Esophagus squamous epithelium (tissue), 5 donors: Measurements from ENCODE around the gene JAM3. TPM values are rescaled to one million over a fixed set of nuclear protein-coding genes. Genes with fewer than 3 reads are reported as not detected.
"Not testable (repeated sequence)": the region's sequence is repeated elsewhere in the genome, so short reads cannot be mapped to it uniquely, and the experiment has no call there.

Source experiments
- DNase-seq: peaks from one replicate; lab custom pipeline; 2025; lab: John Stamatoyannopoulos, UW
- H3K27ac ChIP-seq, 4 donors: fragments of 200-600 bp; sonication (generic); one replicate each; pipeline ENCODE4 v1.5.1; 2016 to 2019; ENCODE audit warnings: mild to moderate bottlenecking in 1 of 4
- H3K27me3 ChIP-seq, 4 donors: fragments of 200-600 bp; sonication (generic); 1 replicate in 3 of 4; 2 replicates in 1 of 4; pipeline versions ENCODE4 v1.5.1 to v1.6.0; 2017 to 2021; ENCODE audit warnings: antibody characterized with exemption in 1 of 4
- H3K36me3 ChIP-seq, 3 donors: fragments of 200-600 bp; sonication (generic); one replicate each; pipeline ENCODE4 v1.5.1; 2016 to 2019
- H3K4me1 ChIP-seq, 3 donors: fragments of 200-600 bp; sonication (generic); one replicate each; pipeline ENCODE4 v1.5.1; 2017 to 2019
- H3K4me3 ChIP-seq, 4 donors: fragments of 200-600 bp; sonication (generic); 1 replicate in 3 of 4; 2 replicates in 1 of 4; pipeline ENCODE4 v1.5.1; 2016 to 2019; ENCODE audit warnings: mild to moderate bottlenecking in 2 of 4, moderate library complexity in 1 of 4
- H3K9me3 ChIP-seq, 3 donors: fragments of 200-600 bp; sonication (generic); one replicate each; pipeline ENCODE4 v1.5.1; 2016 to 2019
- POLR2A ChIP-seq, 4 donors: fragments of 450-650 bp; IDR thresholded peaks; one replicate each; pipeline ENCODE4 v1.6.1; 2017; ENCODE audit warnings: antibody characterized with exemption in 4 of 4, mild to moderate bottlenecking in 4 of 4, moderate library complexity in 3 of 4
- WGBS, 2 donors: methylation state at CpG; one replicate each; pipeline ENCODE4 v1.1.5; 2018; 5-methylcytosine and 5-hydroxymethylcytosine counted together
- intact Hi-C: fragments of 100-400 bp; cut with DNase I; formaldehyde crosslinking; loops from one replicate; pipeline ENCODE4 v1.15.0; 2022
- total RNA-seq, 4 donors: library from RNA; depleted of rRNA; stranded (reverse); fragments of >200 nt; gene quantifications; one replicate each; pipeline ENCODE4 v1.1.0, GENCODE V29; 2016
- TF ChIP-seq, protein P1 (sequence below), 6 experiments: fragments of 450-650 bp in 4 of 6; fragments of 200-600 bp in 2 of 6; sonication (generic) in 2 of 6; IDR thresholded peaks; one replicate each; pipeline ENCODE4 v1.5.1; 2016 to 2019; ENCODE audit warnings: antibody characterized with exemption in 6 of 6, mild to moderate bottlenecking in 4 of 6, moderate library complexity in 4 of 6
- donor health status: DM: yes; HTN: yes; CAD: no.

JAM3 gene
- total RNA-seq, 4 donors from 2014 or later: 1.6 to 21.4 (median 7.9) TPM

DNA sequence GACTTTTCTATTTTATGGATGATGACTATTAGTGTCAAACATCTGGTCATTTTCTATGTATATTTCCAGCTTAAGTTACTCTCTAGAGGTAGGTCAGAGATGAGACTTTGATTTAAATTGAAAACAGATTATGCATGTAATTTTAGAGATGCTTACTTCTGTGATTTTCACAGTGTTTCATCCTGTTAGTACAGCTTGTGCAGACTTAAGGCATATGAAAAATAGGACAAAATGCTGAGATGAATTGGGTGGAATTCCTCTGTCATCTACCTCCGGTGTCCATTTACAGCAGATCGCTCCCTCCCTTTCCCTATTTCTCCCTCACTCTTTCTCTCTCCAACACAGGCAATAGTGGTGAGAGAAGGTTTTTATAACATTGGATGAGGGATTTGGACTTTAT, 14.1 kb downstream of the JAM3 start:
- no peaks in the 10 kb centered on the region for H3K36me3 ChIP-seq

DNA sequence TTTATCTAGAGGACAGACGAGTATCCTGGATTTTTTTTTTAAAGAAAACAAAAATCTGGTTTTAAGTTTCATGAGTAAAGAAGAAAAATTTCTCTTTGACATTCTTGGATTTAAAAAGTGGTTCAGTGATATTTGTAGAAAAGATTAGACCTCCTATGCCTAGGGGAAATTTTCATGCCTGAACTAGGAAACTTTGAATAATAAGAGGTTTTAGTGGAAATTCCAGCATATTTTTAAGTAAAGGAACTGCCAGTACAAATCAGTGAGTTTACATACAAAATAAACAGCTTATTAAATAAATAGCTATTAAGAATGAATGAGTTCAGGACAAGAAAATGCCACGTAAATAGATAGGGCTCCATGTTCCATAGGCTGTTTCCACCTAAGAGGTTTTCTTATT, 17.5 kb downstream of the JAM3 start:
- Histone ChIP-seq H3K4me1 (no peaks in the 10 kb centered on the region), H3K36me3 (no peaks in the 10 kb centered on the region), H3K27me3 (no peaks in the 10 kb centered on the region), H3K27ac (no peak overlapping the region), H3K4me3 (no peak overlapping the region), H3K9me3 (peaks cover 0 to 2% (median 1%) of the 10 kb centered on the region in 3 donors)
- no peak for TF ChIP-seq POLR2A (IDR thresholded peaks at IDR 0.05)
- TF ChIP-seq, protein P1, sequence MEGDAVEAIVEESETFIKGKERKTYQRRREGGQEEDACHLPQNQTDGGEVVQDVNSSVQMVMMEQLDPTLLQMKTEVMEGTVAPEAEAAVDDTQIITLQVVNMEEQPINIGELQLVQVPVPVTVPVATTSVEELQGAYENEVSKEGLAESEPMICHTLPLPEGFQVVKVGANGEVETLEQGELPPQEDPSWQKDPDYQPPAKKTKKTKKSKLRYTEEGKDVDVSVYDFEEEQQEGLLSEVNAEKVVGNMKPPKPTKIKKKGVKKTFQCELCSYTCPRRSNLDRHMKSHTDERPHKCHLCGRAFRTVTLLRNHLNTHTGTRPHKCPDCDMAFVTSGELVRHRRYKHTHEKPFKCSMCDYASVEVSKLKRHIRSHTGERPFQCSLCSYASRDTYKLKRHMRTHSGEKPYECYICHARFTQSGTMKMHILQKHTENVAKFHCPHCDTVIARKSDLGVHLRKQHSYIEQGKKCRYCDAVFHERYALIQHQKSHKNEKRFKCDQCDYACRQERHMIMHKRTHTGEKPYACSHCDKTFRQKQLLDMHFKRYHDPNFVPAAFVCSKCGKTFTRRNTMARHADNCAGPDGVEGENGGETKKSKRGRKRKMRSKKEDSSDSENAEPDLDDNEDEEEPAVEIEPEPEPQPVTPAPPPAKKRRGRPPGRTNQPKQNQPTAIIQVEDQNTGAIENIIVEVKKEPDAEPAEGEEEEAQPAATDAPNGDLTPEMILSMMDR (IDR thresholded peaks at IDR 0.05): no peak
- intact Hi-C loops: no loop called here
- 24 to 43% methylated on average over 2 of the region's 2 CpGs for WGBS, 2 donors
- no peak for DNase-seq

More for the DNA sequence above, 14.1 kb downstream of the JAM3 start:
- Histone ChIP-seq H3K4me3 (no peak overlapping the region), H3K27ac (no peak overlapping the region), H3K4me1 (no peaks in the 10 kb centered on the region), H3K27me3 (no peaks in the 10 kb centered on the region), H3K9me3 (peaks cover 0 to 6% (median 6%) of the 10 kb centered on the region in 3 donors)
- DNase-seq: no peak
- TF ChIP-seq, protein P1 (IDR thresholded peaks at IDR 0.05): no peak
- WGBS, 2 donors: 80 to 89% methylated on average over 2 of the region's 2 CpGs
- intact Hi-C loops: no loop called here

DNA sequence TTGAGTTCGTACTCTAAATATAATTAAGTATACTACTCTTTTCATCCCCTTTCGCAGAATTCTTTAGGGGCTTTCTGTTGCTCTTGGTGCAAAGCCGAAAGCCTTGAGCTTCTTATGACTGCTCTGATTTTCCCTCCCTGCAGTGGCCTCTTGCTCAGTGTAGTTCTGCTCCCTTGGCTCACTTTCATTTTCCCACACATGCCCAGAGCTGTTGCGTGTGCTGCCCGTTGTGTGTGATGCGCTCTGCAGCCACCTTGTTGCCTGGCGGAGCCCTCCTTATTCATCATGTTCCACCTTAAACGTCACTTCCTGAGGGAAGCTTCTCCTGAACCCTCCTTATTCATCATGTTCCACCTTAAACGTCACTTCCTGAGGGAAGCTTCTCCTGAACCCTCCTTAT, 23.1 kb downstream of the JAM3 start:
- intact Hi-C loops, H3K36me3 ChIP-seq, H3K27me3 ChIP-seq, H3K4me3 ChIP-seq, H3K4me1 ChIP-seq, H3K27ac ChIP-seq, H3K9me3 ChIP-seq, DNase-seq: not testable (repeated sequence)
- WGBS, 2 donors: 60 to 71% methylated on average over 8 to 9 of the region's 9 CpGs

DNA sequence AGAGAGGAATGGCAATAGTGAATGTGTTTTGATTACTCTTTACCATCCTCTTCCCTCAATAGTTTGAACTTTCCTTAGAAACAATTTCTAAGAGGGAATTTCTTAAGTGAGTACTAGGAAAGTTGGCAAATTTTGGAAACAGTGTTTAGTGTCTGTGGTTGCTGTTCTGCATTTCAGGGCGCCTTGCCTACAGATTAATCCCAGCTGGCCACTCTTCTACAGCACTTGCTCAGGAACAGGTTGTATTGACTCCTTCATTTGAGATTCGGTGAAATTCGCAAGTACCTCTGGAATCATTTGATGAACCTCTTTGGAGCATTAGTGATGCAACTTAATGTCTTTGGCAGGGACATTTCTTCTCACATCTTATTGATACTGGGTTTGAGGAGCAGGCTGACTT, 28.3 kb downstream of the JAM3 start:
- no peak for TF ChIP-seq POLR2A (IDR thresholded peaks at IDR 0.05)
- TF ChIP-seq, protein P1 (IDR thresholded peaks at IDR 0.05): no peak
- H3K4me3 ChIP-seq: no peak overlapping the region
- intact Hi-C loops: no loop called here
- H3K36me3 ChIP-seq: no peaks in the 10 kb centered on the region
- no peaks in the 10 kb centered on the region for H3K27me3 ChIP-seq
- H3K4me1 ChIP-seq: no peaks in the 10 kb centered on the region
- H3K27ac ChIP-seq: no peak overlapping the region
- 77 to 87% methylated on average over 3 of the region's 3 CpGs for WGBS, 2 donors
- no peaks in the 10 kb centered on the region for H3K9me3 ChIP-seq
- DNase-seq: no peak

DNA sequence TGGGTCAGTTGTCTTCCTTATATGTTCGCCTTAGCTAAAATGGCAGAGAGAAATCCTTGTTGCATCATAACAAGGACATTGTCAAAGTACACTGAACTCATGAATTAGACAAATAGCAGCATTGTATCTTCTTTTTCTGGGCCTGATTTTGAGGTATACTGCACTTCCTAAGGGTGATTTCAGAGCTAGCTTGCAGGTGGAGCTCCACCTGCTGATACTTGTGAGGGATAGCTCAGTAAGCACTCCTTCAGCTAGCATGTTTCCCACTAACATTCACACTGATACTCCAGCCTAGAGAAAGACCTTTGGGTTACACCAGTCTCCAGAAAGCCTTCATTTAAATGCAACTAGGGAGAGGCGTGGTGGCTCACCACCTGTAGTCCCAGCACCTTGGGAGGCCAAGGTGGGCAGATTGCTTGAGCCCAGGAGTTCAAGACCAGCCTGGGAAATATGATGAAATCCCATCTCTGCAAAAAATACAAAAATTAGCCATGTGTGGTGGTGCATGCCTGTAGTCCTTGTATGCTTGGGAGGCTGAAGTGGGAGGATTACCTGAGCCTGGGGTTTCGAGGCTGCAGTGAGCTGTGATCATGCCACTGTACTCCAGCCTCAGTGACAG, 29.8 kb downstream of the JAM3 start:
- WGBS, 2 donors: 88 to 93% methylated on average over 2 to 3 of the region's 3 CpGs

More for the DNA sequence above, 29.8 kb downstream of the JAM3 start:
- TF ChIP-seq POLR2A (IDR thresholded peaks at IDR 0.05): no peak
- TF ChIP-seq, protein P1 (IDR thresholded peaks at IDR 0.05): no peak
- no peaks in the 10 kb centered on the region for H3K36me3 ChIP-seq
- H3K4me1 ChIP-seq: no peaks in the 10 kb centered on the region
- intact Hi-C loops: no loop called here
- no peak overlapping the region for H3K4me3 ChIP-seq
- H3K27ac ChIP-seq: no peak overlapping the region
- DNase-seq: no peak
- no peaks in the 10 kb centered on the region for H3K9me3 ChIP-seq
- H3K27me3 ChIP-seq: no peaks in the 10 kb centered on the region
